HG02981 (cell line): ENCODE measurements around the gene CKAP2.
"Not testable (repeated sequence)": the region's sequence is repeated elsewhere in the genome, so short reads cannot be mapped to it uniquely, and the experiment has no call there.

Experiments used
- ATAC-seq: cut with Tn5 transposase; IDR thresholded peaks from one replicate; pipeline ENCODE4 v1.9.1; 2021; ENCODE audit warnings: mild to moderate bottlenecking, moderate library complexity; ENCODE audit not compliant: unreplicated experiment

CKAP2 gene, protein sequence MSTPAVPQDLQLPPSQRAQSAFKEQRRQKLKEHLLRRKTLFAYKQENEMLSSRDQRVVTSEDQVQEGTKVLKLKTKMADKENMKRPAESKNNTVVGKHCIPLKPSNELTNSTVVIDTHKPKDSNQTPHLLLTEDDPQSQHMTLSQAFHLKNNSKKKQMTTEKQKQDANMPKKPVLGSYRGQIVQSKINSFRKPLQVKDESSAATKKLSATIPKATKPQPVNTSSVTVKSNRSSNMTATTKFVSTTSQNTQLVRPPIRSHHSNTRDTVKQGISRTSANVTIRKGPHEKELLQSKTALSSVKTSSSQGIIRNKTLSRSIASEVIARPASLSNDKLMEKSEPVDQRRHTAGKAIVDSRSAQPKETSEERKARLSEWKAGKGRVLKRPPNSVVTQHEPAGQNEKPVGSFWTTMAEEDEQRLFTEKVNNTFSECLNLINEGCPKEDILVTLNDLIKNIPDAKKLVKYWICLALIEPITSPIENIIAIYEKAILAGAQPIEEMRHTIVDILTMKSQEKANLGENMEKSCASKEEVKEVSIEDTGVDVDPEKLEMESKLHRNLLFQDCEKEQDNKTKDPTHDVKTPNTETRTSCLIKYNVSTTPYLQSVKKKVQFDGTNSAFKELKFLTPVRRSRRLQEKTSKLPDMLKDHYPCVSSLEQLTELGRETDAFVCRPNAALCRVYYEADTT

DNA sequence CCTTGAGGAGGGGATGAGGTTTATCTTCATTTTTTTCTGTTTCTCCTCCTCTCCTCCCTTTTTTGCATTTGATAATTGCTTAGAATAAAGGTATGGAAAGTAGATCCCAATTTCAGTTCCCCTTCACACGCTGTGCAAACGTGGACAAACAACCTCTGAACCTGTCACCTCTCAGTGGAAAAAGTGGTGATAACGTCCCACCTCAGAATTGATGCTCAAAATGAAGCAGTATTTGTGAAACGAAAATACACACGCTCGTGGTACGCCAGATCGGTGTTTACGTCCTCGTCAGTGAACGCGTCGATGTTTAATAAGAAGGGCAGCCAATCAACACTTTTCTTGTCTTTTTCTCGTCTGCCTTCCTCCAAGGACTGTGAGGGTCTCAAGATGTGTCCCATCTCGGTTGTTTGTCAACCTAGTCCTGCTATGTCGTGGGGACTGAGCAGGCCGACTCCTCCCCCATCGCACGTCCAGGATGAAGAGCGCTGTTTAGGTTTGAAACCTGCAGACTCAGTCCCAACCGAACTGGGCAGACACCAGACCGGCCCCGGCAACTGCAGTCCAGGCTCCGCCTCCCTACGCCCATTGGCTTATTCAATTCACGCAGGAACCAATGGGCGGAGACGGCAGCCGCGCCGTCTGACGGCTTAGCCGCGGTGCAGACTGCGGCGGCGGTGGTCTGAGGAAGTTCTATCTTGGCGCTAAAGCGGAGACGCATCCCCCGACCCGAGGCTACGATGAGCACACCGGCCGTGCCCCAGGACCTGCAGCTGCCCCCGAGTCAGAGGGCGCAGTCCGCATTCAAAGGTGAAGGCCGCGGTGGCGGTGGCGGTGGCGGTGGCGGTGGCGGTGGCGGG is at the start of gene CKAP2:
TSS of gene CKAP2 (plus strand) at position 659 of the 857 bp plus-strand sequence. CDS start at position 738, 79 bp downstream.
- ATAC-seq, result peak; percentile 72

DNA sequence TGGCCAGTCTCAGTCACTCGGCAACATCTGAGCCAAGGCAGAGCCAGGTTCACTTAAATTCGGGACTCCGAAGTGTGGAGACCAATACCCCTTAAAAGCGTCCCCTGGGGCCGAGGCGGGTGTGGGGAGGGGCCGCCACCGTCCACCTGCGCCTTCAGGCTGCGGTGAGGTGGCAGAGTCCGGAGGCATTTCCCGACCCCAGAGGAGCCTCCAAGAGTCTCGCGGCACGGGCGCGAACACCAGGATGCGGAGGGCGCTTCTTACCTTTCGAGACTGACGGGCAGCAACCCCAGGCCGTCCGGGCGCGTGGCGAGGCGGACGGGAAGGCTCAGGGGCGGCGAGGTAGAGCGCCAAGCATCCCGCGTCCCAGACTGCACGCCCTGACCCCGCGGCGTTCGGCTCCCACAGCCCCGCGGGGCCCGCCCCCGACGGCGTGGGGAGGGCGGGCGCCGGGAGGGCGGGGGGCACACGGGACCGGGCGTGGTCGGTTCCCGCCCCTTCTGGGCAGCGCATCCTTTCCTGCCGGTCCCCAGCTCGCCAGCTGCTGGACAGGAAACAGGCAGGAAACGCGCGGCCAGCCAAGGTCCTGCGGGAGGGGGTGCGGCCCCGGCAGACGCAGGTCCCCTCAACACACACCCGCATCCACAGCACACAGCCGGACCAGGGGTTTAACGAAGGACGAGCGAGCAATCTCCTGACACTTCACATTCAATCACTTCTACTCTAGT is 49.3 kb upstream of the CKAP2 start, which contains the start of gene THSD1:
TSS of gene THSD1 (minus strand) at position 406 of the 728 bp plus-strand sequence. CDS start 3,572 bp downstream, outside the sequence.
- ATAC-seq, result peak; percentile 49

DNA sequence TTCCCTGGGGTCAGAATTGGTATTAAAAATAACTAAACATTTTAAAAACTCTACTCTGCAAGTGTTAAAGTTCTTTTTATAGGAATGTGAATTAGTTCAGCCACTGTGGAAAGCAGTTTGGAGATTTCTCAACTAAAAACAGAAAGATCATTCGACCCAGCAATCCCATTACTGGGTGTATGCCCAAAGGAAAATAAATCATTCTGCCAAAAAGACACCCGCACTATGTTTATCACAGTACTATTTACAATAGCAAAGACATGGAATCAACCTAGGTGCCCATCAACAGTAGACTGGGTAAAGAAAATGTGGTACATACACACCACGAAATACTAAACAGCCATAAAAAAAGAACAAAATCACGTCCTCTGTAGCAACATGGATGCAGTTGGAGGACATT is 48.6 kb upstream of the CKAP2 start:
- ATAC-seq, result no peak

DNA sequence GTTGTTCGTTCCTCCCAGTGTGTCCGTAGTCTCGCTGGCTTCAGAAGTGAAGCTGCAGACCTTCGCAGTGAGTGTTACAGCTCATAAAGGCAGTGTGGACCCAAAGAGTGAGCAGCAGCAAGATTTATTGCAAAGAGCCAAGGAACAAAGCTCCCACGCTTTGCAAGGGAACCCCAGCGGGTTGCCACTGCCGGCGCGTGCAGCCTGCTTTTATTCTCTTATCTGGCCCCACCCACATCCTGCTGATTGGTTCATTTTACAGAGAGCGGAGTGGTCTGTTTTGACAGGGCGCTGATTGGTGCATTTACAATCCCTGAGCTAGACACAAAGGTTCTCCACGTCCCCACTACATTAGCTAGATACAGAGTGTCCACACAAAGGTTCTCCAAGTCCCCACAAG is 47.8 kb upstream of the CKAP2 start:
- not testable (repeated sequence) for ATAC-seq

DNA sequence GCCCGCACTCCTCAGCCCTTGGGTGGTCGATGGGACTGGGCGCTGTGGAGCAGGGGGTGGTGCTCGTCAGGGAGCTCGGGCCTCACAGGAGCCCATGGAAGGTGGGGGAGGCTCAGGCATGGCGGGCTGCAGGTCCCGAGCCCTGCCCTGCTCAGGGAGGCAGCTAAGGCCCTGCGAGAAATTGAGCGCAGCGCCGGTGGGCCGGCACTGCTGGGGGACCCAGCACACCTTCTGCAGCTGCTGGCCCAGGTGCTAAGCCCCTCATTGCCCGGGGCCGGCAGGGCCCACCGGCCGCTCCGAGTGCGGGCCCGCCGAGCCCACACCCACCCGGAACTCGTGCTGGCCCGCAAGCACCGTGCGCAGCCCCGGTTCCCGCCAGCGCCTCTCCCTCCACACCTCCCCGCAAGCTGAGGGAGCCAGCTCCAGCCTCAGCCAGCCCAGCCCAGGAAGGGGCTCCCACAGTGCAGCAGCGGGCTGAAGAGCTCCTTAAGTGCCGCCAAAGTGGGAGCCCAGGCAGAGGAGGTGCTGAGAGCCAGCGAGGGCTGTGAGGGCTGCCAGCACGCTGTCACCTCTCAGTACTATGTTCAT is 47.1 kb upstream of the CKAP2 start:
- ATAC-seq, result not testable (repeated sequence)

DNA sequence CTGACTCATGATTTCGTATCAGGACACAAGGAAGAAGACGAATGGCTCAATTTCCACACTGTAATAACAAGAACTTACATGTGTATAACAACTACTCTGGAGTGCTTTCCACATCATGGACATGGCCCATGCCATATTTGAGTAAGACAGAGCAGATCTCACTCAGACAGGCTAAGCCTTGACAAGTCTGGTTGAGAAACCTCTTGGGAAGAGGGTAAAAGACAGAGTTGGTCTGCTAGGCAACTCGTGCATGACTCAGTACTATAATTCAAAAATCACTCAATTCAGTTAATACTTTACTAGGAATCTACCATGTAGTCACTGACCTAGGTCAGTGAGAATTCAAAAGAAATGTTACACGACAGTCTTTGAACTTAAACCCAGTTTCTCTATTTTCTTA is 43.6 kb upstream of the CKAP2 start:
- peak; percentile 97 for ATAC-seq

DNA sequence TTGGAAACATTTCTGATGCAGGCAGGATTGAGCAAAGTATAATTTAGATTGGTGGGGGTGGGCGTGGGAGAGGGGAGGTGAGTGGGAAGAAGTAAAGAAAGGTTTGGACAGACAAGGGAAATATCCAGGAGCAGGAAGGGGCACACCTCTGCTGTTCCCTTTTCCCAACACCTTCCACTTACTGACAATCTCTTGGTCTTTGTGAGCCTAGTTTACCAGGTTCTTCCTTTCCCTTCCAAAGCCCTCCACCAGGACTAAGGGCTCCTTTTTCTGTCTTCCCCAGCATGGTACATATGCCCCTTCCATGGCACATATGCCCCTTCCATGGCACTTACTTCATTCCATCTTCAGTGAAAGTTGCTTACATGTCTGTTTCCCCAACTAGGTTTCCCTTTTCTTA is 43.1 kb upstream of the CKAP2 start:
- no peak for ATAC-seq

DNA sequence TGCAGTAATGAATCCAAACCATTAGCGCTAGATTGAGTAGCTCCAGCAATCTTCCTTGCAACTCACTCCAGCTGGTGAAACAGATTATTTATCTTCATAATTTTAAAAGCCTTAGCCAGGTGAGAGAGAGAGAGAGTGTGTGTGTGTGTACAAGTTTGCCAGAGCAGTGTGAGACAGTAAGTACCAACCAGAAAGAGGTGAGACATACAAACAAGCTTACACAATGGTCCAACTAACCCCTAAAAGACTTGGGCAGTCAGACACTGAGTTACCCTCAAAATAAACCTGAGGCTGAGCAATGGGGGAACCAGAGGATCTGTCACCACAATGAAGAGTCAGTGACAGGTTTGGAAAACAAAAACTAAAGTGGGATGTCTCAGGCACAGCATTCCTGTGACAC is 41.2 kb upstream of the CKAP2 start:
- ATAC-seq, result no peak

DNA sequence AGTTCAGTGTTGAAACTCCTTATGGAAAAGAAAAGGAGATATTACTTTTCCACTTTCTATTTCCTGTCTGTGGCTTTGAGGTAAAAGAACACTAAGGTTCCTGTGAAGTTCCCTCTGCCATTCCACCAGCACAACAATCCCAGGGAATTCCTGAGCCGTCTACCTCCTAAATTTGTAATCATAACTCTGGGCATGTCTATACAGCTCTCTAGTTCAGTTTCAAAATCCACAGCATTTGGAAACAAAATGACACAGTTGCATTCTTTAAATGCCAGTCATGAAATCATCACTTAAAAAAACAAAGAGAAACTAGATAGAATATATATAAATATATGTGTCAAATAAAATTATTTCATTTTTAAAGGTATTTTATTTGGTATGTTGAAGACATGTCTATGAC is 40.3 kb upstream of the CKAP2 start:
- no peak for ATAC-seq

DNA sequence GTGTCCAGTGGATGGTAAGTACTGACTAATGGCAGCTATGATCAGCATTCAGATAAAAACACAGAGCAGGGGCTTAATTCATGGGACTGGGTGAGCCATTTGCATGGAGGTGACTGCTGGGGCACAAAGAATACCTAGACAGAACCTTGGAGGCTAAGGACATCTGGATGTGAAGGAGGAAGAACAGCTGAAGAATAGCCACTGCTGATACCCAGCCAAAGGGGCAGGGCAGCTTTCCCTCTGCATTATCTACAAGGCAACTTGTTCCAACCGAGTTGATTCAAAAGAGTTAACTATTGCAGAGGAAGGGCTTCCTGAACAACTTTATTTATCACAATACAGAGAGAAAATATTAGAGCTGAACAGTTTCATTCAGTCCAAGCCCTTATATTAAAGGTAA is 36.2 kb upstream of the CKAP2 start:
- ATAC-seq, result no peak

DNA sequence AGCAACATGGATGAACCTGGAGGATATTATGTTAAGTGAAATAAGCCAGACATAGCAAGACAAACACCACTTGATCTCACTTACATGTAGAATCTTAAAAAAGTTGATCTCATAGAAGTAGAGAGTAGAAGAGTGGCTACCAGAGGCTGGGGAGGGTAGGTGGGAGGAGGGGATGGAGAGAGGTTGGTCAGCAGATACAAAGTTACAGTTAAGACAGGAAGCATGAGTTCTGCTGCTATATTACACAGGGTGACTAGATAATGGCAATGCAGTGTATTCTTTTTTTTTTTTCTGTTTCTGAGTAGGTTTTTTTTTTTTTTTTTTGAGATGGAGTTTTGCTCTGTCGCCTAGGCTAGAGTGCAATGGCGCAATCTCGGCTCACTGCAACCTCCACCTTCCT is 34.1 kb upstream of the CKAP2 start:
- no peak for ATAC-seq

DNA sequence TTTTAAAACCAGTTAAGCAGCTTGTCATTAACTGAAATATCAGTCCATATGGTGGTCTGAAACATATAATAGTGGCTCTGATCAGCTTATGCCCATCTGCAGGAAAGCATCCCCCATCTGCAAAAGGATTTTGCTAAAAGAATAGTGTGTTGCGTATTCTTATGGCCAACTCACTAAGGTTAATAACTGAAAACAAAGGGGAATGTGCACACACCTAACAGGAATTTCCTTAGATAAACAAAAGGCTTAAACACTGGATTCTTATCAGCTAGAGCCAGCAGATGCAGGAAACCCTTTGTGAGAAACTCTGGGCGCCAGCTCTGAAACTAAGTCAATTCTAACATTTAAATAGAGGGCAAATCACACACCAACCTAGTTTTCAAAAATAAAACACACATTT is 27.0 kb upstream of the CKAP2 start:
- ATAC-seq, result no peak

DNA sequence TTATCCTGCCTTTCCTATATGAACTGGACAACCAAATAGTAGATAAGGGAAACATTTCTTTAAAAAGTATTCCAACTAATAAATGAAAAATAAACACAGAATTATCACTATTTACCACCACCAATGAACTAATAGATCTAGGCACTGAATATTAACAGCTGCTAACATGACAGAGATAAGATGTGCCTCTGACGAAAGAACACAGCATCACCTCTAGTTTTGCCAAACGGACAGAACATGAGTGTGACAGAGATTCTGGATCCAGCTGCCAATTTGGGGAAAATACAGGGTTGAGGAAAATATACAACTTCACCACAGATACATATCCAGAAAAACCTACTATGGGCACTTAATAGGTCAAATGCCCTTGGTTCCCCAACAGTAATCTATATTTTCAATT is 22.8 kb upstream of the CKAP2 start:
- no peak for ATAC-seq

DNA sequence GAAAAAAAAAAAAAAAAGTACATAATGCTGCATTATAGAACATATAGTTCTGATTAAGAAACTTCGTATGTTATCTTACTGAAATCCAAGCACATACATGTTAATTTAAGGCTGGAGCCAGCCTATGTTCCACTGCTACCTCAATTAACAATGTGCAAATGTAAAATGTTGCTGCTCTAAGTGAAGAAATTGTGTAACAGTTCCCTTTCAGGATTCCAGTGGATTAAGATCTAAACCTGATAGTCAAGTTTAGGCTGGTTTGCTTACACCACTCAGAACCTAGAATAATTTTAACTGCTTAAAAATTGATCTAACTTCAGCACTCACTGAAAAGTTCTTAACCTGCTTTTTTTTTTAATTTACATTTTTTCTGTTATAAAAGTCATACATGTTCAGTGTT is 9.0 kb upstream of the CKAP2 start:
- ATAC-seq, result no peak

DNA sequence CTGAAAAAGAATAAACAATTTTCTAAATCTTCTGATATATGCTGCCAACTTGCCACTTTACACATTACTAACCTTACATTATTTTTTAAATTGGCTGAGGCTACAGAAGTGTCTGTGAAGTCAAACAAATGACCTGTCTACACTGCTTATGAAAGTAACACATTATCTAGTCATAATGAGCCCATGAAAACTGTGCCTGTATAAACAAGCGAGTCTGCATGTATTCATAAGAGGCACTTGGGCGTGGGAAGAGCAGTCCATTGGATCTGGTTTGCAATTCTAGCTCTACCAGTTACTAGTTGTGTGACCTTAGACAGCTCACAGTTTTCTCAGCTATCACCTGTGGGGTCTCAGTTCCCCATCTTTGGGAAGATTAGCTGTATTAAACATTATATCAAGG is 7.9 kb upstream of the CKAP2 start:
- no peak for ATAC-seq

DNA sequence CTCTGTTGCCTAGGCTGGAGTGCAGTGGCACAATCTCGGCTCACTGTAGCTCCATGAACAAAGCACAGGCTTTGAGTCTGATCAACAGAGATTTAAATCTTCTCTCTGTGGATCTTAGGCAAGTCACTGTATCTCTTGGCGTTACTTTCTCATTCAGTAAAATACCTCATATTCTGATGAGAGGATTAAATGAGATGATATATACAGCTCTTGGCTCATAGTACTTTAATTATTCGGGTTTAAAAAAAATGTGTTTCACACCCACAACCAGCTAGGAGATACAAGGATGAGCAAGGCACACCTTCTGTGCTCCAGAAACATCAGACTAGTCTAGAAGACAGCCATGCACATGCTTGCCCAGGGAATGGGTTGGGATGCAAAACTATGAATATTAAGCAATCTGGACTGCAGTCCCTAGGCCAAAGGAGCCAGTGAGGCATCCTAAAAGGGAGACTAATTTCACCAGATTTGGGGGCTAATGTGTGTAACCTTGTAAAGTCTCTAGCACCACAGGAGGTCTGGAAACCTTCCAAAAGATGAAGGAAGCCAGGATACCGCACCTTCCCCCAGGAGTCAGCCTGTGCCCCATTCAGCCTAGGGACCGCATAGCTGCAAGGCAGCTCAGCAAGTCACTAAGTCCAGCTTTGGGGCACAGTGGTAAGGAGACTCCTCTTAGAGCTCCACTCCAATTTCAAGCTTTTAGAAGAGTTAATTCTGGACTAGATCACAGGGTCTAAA is 7.3 kb upstream of the CKAP2 start:
- no peak for ATAC-seq

DNA sequence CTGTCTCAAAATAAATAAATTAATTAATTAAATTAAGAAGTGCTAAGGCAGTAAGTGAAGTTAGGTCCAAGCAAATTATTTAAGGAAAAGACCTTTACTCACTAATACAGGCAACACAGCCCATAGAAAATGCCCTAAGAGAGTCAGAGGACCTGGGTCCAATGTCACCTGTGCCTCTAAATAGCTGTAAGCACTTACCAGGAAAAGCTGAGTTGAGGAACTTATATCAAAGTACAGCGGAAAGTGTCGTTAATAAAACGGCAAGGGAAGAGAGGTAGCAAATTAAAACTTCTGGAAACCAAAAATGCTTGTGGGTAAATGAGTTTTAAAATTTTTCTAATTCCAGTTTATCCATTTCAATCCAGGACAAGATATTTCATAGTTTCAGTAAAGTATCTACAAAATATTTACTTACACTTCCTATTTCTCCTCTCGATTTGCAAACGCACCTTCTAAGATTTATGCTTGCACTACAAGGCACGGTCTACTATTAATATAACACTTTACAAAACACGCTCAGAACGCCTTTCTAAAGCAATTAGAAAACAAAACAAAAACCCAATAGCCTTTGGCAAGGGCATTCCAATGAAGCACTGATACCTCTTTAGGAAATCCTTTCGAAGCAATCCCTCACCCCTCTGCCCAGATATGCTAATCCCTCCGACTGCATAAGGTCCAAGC is 5.8 kb upstream of the CKAP2 start:
- ATAC-seq, result no peak

DNA sequence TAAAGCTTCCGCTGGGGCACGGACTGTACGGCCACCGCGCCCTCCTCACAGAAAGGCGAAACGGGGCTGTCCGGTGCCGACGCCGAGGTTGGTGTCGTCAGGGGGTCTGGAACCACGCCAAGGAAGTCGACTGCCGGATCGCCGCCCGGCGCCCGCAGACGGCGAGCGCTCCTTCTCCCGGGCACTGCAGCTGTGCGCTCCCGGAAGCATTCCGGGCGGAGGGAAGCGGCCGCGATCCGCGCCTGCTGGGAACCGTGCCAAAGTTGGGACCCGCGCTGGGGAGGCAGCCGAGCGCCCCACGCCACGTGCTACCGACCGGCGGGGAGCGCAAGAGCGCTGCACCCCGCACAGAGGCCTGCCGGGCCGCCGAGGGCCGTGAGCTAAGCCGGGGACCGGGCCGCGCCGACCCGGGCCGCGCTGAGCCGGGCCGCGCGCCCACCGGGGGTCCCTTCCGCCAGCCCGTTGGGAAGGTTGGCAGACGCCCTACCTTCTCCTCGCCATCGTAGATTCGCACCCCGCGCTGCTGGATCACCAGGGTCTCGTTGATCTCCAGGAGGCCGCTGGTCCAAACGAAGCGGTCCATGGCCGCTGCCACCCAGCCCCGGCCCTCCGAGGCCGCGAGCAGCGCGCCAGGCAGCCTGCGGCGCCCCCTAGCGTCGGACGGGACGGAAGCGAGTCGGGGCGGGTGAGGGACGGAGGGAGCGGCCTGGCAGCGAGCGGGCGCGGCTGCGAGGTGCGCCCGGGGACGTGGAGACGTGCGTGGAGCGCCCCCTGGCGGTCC is 5.1 kb upstream of the CKAP2 start, which contains the start of gene VPS36:
TSS of gene VPS36 (minus strand) at position 623 of the 781 bp plus-strand sequence. CDS start at position 583, 40 bp downstream.
- peak; percentile 69 for ATAC-seq
